GM18861 (cell line): Measurements from ENCODE around the gene ERCC2.

ENCODE experiments used
- ATAC-seq: cut with Tn5 transposase; IDR thresholded peaks from one replicate; pipeline ENCODE4 v1.9.1; 2021; ENCODE audit not compliant: unreplicated experiment

Gene ERCC2

DNA sequence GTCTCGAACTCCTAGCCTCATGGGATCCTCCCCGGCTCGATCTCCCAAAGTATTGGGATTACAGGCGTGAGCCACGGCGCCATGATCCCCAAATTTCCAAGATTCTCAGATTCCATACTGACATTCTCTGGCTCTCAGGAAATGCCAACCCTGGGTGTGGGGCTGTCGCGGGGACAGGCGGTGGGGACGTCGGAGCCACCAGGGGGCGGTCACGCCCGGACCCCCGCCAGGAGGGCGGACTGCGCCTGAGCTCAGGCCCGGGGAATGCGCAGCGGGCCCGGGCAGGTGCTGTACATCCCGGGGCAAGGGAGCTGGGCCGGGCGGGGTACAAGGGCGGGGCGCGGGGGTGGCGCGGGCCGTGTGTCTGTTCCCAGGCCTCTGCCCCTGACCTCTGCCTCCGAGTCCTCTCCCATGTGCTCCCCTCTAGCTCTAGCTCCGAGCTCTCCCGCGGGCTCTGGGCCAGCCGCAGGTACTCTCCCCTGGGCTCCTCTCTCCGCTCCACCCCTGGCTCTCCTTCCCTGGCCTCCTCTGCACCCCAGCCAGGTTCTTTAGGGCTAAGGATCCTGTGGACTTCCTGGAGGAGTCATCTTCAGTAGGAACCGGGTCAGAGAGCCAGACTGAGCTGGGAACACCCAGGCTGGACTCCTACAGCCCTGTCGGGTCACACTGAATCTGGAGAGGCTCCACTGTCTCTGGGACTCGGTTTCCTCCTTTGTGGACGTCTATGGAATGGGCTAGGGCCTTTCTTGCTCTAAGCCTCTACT, 32.1 kb upstream of the ERCC2 start:
- ATAC-seq: no peak

- no peak for ATAC-seq
These were observed 31.4 kb upstream of the ERCC2 start for GRCh38 chr19:45401815-45402214.

- ATAC-seq: no peak
These were observed 29.8 kb upstream of the ERCC2 start for GRCh38 chr19:45400192-45400591.

GRCh38 chr19:45395821-45396617, 25.6 kb upstream of the ERCC2 start:
- ATAC-seq: no peak

GRCh38 chr19:45391871-45392665, 21.7 kb upstream of the ERCC2 start:
- no peak for ATAC-seq

- ATAC-seq: no peak
These were observed 21.0 kb upstream of the ERCC2 start for GRCh38 chr19:45391346-45391745.

GRCh38 chr19:45385392-45386221, 15.2 kb upstream of the ERCC2 start:
- ATAC-seq: no peak

DNA sequence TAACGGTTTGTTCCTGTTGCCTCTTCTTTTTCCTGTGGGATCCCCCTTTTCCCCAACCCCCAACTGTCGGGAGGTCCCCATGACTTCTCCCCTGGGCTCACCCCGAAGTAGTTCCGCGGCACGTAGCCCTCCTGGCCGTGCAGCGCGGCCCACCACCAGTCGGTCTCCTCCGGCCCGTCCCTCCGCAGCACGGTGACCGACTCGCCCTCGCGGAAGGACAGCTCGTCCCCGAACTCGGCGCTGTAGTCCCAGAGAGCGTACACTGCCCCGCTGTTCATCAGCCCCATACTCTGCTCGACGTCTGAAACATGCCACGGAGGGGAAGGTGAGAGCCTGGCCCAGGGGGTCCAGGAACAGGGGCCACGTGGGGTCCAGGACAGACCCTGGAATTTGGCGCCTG, 12.1 kb upstream of the ERCC2 start:
- ATAC-seq: no peak

DNA sequence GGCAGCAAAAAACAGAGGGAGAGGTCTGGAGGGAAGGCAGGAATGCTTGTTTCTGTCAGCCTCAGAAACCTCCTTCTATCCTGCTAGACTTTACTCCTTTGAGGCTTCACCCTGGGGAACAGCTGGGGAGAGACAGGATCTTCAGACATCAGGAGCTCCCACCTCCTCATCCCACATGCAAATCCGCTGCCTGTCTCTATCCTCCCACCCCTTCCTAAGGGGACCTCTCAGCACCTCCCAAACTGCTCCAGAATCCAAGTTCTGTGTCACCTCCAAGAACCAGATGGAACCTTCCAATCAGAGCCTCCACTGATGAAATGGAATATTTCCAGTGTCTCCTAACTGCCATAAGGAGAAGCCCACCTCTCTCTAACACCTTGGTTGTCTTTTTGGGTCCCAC, 9.7 kb upstream of the ERCC2 start:
- no peak for ATAC-seq

- ATAC-seq: no peak
These were observed 5.8 kb upstream of the ERCC2 start for GRCh38 chr19:45376045-45376724.

GRCh38 chr19:45368737-45369340, 1.5 kb downstream of the ERCC2 start:
- ATAC-seq: no peak

GRCh38 chr19:45368127-45368526, 2.2 kb downstream of the ERCC2 start:
- ATAC-seq: no peak

- ATAC-seq: no peak
These were observed 5.7 kb downstream of the ERCC2 start for GRCh38 chr19:45364696-45365095.

DNA sequence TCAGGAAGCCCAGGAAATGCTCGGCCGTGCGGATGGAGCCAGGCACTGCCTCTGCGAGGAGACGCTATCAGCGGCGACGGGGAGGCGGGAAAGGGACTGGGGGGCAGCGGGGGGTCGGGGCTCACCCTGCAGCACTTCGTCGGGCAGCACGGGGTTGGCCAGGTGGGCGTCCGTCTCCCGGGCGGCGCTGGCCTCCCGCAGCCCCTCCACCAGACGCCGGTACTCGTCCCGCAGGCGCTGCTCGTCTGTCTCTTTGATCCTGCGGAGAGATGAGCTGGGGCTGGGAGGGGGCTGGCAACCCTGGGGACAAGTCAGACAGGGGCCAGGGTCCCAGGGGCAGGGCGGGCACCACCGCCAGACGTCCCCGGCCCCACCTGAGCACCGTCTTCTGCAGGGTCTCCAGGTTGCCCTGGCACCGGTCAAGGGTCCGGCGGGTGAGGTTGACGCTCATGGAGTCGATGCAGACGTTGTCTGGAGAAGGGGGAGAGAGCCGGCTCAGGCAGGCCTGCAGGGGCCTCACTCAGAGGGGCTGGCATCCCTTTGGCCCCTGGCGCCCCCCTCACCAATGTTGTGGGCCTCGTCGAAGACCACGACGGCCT, 6.4 kb downstream of the ERCC2 start:
- ATAC-seq: no peak

GRCh38 chr19:45362291-45362690, 8.1 kb downstream of the ERCC2 start:
- no peak for ATAC-seq

GRCh38 chr19:45361608-45362007, 8.8 kb downstream of the ERCC2 start:
- no peak for ATAC-seq

GRCh38 chr19:45358213-45358792, 12.1 kb downstream of the ERCC2 start:
- ATAC-seq: no peak

DNA sequence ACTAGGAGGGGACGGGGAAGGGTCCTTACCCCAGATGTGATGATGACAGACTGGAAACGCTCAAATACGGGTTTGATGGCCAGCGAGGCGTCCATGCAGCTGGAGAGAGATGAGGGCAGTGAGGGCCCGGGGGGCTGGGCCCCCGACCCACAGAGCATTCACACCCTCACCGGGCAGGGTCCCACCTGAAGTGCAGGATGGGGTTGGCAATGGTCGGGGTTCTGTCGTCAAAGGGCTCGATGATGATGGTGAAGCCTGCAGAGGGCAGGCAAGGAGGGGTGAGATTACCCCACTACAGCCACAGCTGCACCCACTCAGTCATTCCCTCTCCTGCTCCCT, 13.0 kb downstream of the ERCC2 start:
- ATAC-seq: no peak

GRCh38 chr19:45356760-45357444, 13.5 kb downstream of the ERCC2 start:
- no peak for ATAC-seq
